ENCODE results near the gene ZNF616.

- TF ChIP-seq POLR2A (IDR thresholded peaks at IDR 0.05): no peak
- TF ChIP-seq POLR2AphosphoS5 (IDR thresholded peaks at IDR 0.05): no peak
- TF ChIP-seq, protein P1, sequence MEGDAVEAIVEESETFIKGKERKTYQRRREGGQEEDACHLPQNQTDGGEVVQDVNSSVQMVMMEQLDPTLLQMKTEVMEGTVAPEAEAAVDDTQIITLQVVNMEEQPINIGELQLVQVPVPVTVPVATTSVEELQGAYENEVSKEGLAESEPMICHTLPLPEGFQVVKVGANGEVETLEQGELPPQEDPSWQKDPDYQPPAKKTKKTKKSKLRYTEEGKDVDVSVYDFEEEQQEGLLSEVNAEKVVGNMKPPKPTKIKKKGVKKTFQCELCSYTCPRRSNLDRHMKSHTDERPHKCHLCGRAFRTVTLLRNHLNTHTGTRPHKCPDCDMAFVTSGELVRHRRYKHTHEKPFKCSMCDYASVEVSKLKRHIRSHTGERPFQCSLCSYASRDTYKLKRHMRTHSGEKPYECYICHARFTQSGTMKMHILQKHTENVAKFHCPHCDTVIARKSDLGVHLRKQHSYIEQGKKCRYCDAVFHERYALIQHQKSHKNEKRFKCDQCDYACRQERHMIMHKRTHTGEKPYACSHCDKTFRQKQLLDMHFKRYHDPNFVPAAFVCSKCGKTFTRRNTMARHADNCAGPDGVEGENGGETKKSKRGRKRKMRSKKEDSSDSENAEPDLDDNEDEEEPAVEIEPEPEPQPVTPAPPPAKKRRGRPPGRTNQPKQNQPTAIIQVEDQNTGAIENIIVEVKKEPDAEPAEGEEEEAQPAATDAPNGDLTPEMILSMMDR (IDR thresholded peaks at IDR 0.05): no peak
- no peak for TF ChIP-seq EP300 (IDR thresholded peaks at IDR 0.05)
Observed at GRCh38 chr19:52155596-52156359, 16.0 kb upstream of the ZNF616 start.
